GM18861 (cell line): ENCODE results near the gene SPRED2.
A peak's percentile ranks its signal among the peaks of the same experiment; 100 is the strongest.

ENCODE experiments used
- ATAC-seq: cut with Tn5 transposase; IDR thresholded peaks from one replicate; pipeline ENCODE4 v1.9.1; 2021; ENCODE audit not compliant: unreplicated experiment

SPRED2 gene

DNA sequence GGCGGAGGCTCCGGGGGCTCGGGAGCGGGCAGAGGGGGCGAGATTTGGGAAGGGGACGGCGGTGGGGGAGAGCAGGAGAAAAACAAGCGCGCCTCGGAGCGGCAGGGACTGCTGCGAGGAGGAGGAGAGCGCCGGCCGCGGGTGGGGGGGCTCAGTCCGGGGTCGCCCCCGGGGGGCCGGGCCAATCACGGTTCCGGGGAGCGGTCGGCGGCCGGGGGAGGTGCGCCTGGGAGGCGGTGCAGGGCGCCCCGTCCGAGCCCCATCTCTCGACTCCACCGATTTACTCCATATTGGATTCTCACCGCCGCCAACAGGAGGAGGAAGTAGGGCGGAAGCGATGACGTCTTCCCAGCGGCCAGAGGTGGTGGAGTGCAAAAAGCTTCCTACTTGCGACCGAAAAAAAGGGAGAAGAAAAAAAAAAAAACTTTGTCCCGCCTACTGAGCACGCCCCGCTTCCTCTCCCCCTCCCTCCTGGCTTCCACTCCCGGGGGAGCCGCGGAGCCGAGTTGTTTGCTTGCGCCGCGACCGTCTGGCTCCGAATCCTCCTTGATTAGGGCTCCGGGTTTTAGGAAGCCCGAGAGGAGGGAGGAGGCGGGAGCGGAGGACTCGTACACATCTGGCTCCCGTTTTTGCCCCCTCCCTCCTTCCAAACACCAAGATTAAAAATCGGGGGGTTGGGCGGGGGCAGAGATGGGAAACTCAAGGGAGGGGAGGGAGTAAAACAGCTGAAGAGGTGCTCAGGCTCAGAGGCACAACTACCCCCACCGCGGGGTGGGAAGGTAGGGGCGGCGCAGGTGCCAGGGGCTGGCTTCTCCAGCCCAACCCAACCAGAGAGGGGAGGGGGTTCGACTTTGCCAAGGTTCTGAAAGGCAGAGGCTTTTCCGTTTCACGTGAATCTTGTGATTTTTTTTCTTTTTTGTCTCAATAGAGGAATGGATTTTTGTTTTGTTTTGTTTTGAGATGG, at the start of gene SPRED2:
SPRED2 (minus strand) TSS at position 373 of the 964 bp plus-strand sequence. CDS start 612 bp downstream, outside the sequence.
- peak; percentile 22 for ATAC-seq

- no peak for ATAC-seq
Measured at GRCh38 chr2:65481961-65482360, 49.6 kb upstream of the SPRED2 start.

- no peak for ATAC-seq
Measured at GRCh38 chr2:65479524-65479923, 47.1 kb upstream of the SPRED2 start.

DNA sequence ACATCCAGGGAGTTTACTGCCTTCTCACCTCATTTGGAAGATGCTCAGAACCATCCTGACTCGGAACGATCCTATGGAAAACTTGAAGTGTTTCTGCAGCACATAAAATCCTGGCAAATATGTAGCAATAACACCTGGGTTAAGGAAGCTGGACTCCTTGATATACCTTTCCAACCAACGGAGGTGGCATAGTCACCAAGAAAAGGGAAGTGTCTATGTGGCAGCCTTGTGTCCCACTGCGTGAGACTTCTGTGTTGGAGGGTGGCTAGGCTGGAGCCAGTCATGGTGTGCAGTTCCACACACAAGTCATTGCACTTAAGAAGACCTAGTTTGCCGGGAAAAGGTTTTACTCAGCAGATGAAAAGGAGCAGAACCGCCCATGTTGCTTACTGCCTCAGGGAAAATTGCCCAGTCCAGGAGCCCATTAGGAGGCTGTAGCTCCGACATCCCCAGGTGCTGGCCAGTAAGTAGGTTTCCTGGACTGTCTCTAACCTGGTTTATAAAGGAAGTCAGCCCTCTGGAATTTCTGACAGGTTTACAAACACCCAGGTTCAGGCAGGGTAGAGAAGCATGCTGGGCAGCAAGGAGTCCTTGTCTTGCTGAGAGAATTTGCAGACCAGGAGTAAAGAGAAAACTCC, 46.2 kb upstream of the SPRED2 start:
- no peak for ATAC-seq

DNA sequence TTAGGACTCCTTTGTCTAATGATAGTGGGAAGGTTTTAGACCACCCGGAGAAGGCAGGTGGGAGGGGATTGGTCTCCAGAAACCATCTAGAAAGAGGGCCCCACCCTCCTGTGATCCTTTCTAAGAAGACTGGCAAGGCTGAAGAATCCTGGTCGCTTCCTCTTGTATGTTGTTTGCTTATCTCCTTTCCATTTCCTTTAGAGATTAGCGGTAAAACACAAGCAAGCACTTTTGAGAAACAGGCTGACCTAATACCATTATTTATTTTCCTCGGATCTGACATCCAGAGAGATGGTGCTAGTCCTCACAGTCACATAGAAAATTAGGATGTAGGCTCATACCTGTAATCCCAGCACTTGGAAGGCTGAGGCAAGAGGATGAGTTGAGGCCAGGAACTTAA, 45.2 kb upstream of the SPRED2 start:
- ATAC-seq = no peak

DNA sequence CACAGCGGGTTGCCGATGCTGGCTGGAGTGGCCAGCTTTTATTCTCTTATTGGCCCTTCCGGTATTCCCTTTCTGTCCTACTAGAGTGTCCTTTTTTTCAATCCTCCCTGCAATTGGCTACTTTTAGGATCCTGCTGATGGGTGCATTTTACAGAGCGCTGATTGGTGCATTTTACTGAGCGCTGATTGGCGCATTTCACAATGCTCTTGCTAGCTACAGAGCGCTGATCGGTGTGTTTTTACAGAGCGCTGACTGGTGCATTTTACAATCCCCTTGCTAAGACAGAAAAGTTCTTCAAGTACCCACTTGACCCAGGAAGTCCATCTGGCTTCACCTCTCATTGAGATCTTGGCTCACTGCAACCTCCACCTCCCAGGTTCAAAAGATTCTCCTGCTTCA, 44.4 kb upstream of the SPRED2 start:
- ATAC-seq = no peak

DNA sequence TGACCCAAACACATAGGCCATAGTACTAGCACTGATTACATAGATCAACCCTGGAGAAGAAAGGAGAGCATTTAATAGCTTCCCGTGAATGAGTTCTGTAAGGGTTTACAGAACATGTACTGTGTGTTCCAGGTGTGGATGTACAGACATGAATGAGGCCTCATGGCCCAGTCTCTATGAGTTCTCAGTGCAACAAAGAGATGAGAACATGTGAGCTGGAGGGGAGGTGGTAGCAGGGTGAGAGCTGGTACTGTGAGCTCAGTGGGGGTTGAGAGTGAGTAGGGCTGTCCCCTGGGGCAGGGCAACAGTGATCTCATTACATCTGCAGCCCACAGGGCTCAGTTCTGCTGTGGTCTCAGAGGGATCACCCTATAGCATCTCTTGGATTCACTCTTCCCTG, 42.6 kb upstream of the SPRED2 start:
- ATAC-seq = no peak

DNA sequence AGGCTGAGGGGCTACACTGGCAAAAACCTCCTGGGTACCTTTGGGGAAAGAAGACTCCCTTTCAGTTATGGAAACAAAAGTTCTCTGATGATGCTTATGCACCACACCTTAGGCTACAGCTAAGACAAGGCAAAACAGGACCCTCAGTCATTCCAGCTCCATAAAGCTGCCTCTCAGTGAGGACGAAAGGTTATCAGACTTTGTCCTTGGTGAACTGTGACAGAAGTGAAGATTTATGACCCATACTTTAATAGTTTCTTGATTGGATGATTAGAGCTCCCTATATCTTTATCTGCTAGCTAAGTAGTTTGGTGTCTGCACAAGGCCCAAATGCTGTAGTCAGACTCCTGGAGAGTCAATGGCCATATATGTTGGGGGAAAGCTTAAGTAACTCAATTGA, 40.6 kb upstream of the SPRED2 start:
- no peak for ATAC-seq

GRCh38 chr2:65471409-65471808, 39.0 kb upstream of the SPRED2 start:
- ATAC-seq = no peak

DNA sequence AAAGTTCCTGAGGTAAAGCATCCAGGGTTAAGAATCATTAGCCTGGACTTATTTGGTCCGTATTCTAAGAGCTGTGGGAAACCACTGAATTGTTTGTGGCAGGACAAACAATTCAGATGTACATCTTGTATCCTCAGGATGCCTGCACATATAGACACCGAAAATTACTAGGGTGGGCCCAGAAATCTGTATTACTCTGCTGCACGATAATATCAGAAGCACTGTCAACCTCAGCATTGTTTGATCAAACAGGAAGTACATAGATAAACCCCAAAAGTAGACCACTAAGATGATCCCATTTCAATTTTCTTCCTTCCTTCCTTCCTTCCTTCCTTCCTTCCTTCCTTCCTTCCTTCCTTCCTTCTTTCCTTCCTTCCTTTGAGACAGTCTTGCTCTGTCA, 34.2 kb upstream of the SPRED2 start:
- ATAC-seq = no peak

DNA sequence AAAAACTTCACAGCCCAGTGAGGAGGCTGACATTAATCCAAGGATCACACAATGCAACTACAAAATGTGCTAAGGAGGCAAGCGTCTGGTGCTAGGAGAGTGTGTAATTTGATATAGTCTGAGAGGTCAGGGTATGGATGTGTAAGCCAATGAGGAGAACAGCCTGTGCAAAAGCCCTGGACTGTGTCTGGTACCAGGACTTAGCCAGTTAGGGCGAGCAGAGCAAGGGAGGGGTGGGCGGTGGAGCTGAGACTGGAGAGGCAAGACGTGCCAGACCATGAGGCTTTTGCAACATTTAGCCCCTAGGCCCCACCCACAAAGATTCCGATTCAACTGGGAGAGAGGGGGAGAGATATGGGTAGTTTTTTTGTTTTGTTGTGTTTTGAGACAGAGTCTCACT, 33.5 kb upstream of the SPRED2 start:
- no peak for ATAC-seq

GRCh38 chr2:65465124-65465523, 32.7 kb upstream of the SPRED2 start:
- no peak for ATAC-seq

DNA sequence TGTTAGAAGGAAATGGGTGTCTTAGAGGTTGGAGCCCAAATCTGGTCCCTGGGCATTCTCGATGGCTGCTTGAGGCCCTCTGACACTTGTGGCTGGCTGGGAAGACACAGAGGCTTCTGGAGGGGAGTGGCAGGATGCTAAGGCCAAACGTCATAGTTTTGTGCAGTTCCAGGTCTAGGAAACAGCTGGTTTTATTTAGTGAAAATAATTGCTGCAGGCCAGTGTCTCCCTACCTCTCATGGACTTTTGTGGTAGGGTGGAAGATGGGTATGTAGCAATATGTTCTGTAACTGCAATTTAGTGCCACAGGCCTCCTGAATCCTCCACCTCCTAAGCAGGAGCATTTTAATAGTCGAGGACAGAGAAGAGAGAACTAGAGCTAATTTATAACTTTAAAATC, 32.2 kb upstream of the SPRED2 start:
- ATAC-seq = no peak

DNA sequence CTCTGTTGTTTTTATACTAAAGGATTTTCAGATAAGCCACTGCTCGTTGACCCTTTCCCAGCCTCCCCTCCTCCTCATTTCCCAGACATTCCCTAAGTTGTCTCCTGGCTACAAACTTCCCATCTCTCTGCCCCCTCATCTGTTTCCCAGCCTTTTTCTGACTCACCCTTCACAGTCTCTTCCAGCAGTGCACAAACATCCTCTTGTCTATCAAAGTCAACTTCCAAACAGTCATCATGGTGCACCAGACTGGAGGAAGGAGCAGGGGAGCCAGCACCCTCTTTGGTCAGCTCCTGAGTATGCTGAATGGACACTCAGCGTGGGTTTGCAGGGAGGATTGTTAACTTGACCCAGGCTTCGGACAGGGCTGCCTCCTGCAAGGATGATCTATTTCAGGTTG, 26.6 kb upstream of the SPRED2 start:
- no peak for ATAC-seq

GRCh38 chr2:65456886-65457285, 24.5 kb upstream of the SPRED2 start:
- no peak for ATAC-seq

DNA sequence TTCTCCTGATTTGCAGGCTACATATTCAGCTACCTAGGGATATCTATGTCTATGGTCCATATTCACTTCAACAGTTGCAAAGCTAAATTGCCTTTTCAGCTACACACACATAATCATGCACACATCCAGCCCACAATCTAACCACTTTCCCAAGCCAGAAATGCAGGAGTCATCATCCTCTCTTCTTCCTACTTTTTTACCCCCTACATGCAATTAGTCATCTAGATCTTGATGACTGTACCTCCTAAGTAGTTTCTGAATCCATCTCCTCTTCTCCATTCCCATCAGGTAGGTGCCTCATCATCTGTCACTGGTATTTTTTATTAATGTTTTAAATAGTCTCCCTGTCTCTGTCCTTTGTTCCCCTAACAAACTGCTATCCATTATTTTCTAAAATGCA, 23.7 kb upstream of the SPRED2 start:
- ATAC-seq = no peak

- no peak for ATAC-seq
Measured at GRCh38 chr2:65453916-65454315, 21.5 kb upstream of the SPRED2 start.

DNA sequence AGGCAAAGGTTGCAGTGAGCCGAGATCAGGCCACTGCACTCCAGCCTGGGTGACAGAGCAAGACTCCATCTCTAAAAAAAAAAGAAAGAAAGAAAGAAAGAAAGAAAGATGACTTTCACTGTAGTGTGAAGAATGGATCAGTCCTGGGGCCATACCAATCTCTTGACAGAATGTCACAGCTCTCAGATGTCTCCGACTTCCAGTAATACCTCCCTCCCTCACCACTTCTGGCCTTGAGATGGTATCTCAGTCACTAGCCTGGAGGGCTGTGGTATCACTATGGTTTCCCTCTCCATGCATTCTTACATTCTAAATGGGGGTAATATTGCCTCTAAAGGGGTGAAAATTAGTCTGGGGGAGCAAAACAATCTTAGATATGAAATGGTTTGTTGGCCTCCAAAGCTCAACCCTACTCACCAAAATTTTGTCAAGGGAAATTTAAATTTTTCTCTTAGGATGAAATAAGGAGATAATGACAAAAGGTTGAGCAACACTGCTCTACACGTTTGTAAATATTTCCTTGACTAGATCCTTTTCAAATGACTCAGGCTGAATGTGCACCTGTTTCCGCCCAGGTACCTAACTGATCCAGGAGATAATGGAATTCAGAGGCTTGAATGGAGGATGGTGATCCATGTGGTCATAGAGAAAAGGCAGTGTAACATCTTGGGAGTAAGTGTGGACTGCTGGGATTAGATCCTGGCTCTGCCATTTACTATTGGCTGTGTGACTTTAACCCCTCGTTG, 19.9 kb upstream of the SPRED2 start:
- ATAC-seq = no peak

- ATAC-seq = no peak
Measured at GRCh38 chr2:65450810-65451209, 18.4 kb upstream of the SPRED2 start.

DNA sequence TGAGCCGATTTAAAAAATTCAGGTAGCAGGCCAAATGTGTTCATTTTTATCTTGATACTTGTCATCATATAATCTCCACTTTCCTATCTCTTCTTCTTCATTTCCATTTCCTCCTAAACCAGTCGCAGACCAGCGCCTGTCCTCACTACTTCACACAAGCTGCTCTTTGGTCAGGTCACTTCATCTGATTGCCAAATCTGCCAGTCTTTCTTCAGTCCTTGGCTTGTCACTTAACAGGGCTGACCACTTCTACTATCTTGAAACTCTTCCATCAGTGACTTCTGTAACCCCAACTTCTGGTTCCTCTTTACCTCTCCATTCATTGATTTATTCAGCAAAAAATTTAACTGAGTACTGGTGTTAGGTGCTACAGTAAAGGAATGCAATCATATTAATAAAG, 18.0 kb upstream of the SPRED2 start:
- ATAC-seq = no peak

DNA sequence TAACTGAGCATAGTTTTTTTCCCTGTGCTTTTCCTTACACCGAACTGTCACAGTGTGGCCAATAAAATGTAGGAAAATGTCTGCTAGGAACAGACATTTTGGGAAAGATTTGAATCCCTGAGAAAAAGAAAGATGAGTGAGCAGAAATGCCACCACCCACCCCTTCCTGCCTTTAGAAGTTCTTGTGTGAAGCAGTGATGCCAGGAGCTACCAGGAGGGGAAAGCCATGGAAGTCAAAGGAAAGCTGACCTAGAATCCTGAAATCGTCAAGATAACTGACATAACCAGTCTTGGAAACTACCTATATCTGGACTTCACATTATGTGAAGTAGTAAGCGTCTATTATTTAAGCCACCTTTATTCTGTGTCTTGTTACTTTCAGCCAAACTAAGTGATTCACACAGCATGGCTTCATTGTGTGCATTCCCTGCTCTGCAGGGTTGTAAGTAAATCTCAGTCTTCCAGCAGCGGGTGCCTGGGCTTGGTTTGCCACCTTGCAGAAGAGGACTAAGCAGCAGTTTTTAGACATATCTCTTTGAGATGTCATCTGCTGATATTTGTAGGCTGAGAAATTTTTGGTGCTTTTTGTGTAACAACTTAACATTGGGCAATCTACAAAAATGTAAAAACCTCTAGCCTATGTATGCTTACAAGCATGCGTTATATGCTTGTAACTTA, 11.2 kb upstream of the SPRED2 start:
- ATAC-seq = no peak
